Measurements from ENCODE around the gene ATG10. TPM values are rescaled to one million over a fixed set of nuclear protein-coding genes. Genes with fewer than 3 reads are reported as not detected.
"Not testable (repeated sequence)": the region's sequence is repeated elsewhere in the genome, so short reads cannot be mapped to it uniquely, and the experiment has no call there.

ATG10 gene
- total RNA-seq, 1 donor from 2014 or later, result 5.8 TPM

DNA sequence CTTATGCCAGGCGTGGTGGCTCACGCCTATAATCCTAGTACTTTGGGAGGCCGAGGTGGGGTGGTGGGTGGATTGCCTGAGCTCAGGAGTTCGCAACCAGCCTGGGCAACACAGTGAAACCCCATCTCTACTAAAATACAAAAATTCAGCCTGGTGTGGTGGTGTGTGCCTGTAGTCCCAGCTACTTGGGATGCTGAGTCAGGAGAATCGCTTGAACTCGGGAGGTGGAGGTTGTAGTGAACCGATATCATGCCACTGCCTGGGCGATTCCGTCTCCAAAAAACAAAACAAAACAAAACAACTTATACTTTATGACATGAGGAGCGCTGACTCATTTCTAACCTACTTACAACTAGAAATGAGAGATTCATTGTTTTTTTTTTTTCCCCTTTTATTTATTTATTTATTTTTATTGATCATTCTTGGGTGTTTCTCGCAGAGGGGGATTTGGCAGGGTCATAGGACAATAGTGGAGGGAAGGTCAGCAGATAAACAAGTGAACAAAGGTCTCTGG, 10.4 kb downstream of the ATG10 start:
- DNase-seq (ENCODE audit: low read depth in 2 of 2), result not testable (repeated sequence)

DNA sequence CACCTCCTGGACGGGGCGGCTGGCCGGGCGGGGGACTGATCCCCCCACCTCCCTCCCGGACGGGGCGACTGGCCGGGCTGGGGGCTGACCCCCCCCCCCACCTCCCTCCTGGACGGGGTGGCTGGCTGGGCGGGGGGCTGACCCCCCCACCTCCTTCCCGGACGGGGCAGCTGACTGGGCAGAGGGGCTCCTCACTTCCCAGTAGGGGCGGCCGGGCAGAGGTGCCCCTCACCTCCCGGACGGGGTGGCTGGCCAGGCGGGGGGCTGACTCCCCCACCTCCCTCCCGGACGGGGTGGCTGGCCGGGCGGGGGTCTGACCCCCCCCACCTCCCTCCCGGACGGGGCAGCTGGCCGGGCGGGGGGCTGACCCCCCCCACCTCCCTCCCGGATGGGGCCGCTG, 11.3 kb downstream of the ATG10 start:
- DNase-seq (ENCODE audit: low read depth in 2 of 2), result not testable (repeated sequence)

- not testable (repeated sequence) for DNase-seq (ENCODE audit: low read depth in 2 of 2)
These were observed 11.7 kb downstream of the ATG10 start for GRCh38 chr5:81983563-81983962.

DNA sequence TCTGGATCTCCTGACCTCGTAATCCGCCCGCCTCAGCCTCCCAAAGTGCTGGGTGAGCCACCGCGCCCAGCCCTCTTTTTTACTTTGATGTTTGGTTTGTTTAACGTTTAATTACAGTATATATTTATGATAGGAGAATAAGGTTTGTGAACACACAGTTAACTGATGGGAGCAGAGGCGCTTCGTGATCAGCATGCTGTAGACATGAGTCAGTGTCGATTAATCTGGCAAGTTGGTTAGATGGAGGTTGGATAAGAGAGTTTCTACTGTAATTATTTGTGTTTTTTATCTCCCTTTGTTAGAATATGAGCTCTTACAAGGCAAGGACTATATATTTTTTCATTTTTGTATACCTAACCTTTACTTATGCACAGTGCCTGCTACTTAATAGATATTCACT, 14.3 kb downstream of the ATG10 start:
- no peak for DNase-seq (ENCODE audit: low read depth in 2 of 2)

DNA sequence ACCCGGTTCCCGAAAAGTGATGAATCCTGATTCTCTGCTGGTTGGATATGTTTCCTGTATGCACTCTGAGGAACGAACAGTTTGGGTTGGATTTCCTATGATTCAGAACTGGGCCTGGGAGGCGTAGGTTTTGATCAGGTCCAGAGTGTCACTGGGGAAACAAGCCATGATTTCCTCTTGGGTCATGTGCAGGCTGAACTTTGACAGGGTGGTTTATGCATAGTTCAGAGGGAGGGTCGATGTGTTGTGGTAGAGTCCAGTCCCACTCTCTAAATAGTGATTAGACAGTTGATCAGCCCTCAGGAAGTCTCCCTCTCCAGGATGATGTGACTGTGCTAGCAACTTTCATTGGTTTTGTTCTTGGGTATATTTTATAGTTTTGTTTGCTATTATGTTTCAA, 17.4 kb downstream of the ATG10 start:
- peak; percentile 50 to 63 for DNase-seq (ENCODE audit: low read depth in 2 of 2)

DNA sequence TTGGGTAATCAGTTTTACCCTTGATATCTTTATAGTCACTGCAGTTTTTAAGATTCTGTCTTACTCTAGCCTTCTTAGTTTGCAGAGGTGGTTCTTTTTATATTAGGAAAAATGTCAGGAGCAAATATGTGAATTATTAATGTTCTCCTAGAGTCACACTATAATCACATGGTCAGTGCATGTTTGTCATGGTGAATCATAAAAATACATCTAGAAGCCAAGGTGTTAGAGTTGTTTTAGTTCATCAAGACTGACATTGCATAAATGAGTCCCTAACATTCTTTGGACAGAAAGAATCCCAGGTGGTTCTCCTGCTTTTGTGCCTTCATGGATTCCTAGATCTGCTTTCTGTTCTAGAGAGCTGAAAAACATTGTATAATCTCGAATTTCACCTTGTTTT, 22.9 kb downstream of the ATG10 start:
- peak in 1 of 2 donors; percentile 5 for DNase-seq (ENCODE audit: low read depth in 2 of 2)

GRCh38 chr5:81995407-81995806, 23.6 kb downstream of the ATG10 start:
- DNase-seq (ENCODE audit: low read depth in 2 of 2), result no peak

DNA sequence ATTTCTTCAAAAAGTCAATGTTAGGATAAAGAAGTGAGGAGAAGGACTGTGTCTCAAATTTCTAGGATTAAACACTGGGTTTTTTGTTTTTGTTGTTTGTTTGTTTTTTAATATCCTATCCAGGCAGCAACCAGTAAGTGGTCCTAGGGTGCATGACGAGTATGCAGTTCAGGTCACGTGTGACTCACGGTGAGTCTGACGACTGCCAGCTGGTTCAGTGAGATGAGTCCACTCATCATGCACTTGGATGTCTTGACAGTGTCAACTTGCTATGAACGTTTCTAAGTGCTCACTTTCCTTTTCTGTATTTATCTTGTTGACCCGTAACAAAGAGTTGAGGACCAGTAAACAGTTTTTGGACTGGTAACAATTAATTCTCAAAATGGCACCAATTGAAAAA, 32.7 kb downstream of the ATG10 start:
- DNase-seq (ENCODE audit: low read depth in 2 of 2), result peak in 1 of 2 donors; percentile 34

DNA sequence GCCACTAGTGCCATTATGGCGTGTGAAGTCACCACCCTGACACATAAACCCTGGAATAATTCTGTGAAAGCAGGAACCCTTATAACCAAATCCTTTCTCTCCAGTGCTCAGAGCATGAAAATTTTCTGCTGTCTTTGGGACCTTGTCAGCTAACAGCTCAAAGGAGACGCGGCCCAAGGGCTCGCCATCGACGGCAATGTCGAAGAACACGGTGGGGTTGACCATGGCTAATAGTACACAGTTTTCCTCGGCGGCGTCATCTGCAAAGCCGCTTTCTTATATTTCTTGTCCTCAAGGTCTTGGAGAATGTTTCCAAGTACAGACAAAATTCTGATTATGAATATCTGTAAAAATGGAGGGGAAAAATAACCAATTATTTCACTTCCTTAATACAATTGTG, 38.0 kb downstream of the ATG10 start:
- not testable (repeated sequence) for DNase-seq (ENCODE audit: low read depth in 2 of 2)

- DNase-seq (ENCODE audit: low read depth in 2 of 2), result no peak
These were observed 38.9 kb downstream of the ATG10 start for GRCh38 chr5:82010696-82011095.

GRCh38 chr5:82011761-82012160, 39.9 kb downstream of the ATG10 start:
- no peak for DNase-seq (ENCODE audit: low read depth in 2 of 2)

DNA sequence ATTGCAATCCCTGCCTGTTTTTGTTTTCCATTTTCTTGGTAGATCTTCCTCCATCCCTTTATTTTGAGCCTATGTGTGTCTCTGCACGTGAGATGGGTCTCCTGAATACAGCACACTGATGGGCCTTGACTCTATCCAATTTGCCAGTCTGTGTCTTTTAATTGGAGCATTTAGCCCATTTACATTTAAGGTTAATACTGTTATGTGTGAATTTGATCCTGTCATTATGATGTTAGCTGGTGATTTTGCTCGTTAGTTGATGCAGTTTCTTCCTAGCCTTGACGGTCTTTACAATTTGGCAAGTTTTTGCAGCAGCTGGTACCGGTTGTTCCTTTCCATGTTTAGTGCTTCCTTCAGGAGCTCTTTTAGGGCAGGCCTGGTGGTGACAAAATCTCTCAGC, 42.8 kb downstream of the ATG10 start:
- not testable (repeated sequence) for DNase-seq (ENCODE audit: low read depth in 2 of 2)

GRCh38 chr5:82018462-82018861, 46.6 kb downstream of the ATG10 start:
- DNase-seq (ENCODE audit: low read depth in 2 of 2), result no peak

DNA sequence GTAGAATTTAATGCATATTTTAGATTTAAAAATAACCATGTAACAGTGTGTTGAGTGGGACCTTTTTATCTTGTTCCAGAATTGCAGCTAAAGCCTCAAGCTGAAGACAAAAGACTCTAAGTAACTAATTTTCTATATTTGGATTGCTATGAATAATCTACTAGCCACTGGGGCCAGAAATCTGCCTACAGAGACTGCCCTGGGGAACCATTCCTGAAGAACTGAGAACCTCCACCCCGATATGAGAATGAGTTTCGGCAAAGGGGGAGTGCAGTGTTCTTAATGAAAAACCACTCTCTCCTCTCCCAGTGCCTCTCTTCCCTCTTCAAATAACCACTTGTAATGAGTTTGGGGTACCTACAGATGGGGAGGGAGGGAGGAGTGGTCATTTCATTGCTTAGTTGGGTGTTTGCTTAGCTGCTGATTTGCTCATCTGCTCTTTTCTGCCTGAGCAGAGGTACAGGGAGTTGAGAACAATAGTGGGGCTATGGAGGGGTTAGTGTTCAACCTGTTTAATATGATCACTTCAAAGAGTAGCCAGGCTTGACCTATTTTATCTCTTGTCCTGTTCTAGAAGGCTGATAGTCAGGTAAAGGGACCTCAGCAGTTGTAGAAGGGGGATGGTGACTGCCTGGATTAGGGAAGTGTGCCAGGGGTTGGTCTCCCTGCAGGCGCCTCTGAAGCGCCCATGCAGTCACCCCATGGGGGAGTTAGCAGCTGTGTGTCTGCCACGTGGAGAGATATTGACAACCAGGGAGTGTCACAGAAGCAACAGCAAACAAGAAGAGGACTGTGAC, 47.7 kb downstream of the ATG10 start:
- no peak for DNase-seq (ENCODE audit: low read depth in 2 of 2)

GRCh38 chr5:82022499-82022898, 50.7 kb downstream of the ATG10 start:
- no peak for DNase-seq (ENCODE audit: low read depth in 2 of 2)

GRCh38 chr5:82023644-82024043, 51.8 kb downstream of the ATG10 start:
- DNase-seq (ENCODE audit: low read depth in 2 of 2), result no peak

GRCh38 chr5:82031220-82032119, 59.6 kb downstream of the ATG10 start:
- no peak for DNase-seq (ENCODE audit: low read depth in 2 of 2)

- not testable (repeated sequence) for DNase-seq (ENCODE audit: low read depth in 2 of 2)
These were observed 71.1 kb downstream of the ATG10 start for GRCh38 chr5:82042894-82043293.

DNA sequence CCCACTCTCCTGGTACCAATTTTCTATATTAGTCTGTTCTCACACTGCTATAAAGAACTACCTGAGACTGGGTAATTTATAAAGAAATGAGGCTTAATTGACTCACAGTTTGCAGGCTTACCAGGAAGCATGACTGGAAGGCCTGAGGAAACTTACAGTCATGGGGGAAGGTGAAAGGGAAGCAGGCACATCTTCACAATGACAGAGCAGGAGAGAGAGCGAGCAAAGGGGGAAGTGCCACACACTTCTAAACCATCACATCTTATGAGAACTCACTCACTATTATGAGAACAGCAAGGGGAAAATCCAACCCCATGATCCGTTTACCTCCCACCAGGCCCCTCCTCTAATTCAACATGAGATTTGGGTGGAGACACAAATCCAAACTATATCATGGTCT, 72.2 kb downstream of the ATG10 start:
- DNase-seq (ENCODE audit: low read depth in 2 of 2), result no peak

- DNase-seq (ENCODE audit: low read depth in 2 of 2), result peak in 1 of 2 donors; percentile 28
These were observed 73.9 kb downstream of the ATG10 start for GRCh38 chr5:82045554-82046275.

- peak in 1 of 2 donors; percentile 5 for DNase-seq (ENCODE audit: low read depth in 2 of 2)
These were observed 74.4 kb downstream of the ATG10 start for GRCh38 chr5:82046276-82046647.

GRCh38 chr5:82050955-82051354, 79.1 kb downstream of the ATG10 start:
- no peak for DNase-seq (ENCODE audit: low read depth in 2 of 2)

Measured in lung microvascular endothelial cell (primary cell).